ENCODE measurements around the gene RCBTB2. TPM values are rescaled to one million over a fixed set of nuclear protein-coding genes. Genes with fewer than 3 reads are reported as not detected.
A peak's percentile ranks its signal among the peaks of the same experiment; 100 is the strongest.

The RCBTB2 gene
- total RNA-seq, 1 donor from 2014 or later = 1.8 TPM

DNA sequence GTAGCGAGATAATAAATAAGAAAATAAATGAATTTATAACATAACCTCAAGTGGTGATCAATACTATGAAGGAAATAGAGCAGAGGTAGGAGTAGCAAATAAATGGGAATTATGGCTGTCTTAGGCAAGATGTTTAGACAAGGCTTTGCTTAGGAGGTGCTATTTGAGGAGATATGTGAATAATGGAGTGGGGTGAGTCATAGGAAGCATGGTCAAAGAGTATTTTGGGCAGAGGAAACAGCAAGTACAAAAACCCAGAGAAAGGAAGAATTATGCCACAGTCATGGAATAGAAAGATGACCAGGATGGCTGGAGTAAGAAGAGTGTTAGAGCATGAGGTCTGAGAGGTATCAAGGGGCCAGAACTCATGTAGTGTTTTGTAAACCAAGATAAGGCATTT is 86.4 kb downstream of the RCBTB2 start:
- Histone ChIP-seq H3K27me3 (ENCODE audit: control insufficient read depth, insufficient read depth, low read length) (no peaks in the 10 kb centered on the region), H3K4me3 (ENCODE audit: low read depth, low read length) (no peak overlapping the region), H3K36me3 (ENCODE audit: control insufficient read depth, insufficient read depth, low read length) (no peaks in the 10 kb centered on the region)
- FAIRE-seq = no peak
- TF ChIP-seq, protein P1, sequence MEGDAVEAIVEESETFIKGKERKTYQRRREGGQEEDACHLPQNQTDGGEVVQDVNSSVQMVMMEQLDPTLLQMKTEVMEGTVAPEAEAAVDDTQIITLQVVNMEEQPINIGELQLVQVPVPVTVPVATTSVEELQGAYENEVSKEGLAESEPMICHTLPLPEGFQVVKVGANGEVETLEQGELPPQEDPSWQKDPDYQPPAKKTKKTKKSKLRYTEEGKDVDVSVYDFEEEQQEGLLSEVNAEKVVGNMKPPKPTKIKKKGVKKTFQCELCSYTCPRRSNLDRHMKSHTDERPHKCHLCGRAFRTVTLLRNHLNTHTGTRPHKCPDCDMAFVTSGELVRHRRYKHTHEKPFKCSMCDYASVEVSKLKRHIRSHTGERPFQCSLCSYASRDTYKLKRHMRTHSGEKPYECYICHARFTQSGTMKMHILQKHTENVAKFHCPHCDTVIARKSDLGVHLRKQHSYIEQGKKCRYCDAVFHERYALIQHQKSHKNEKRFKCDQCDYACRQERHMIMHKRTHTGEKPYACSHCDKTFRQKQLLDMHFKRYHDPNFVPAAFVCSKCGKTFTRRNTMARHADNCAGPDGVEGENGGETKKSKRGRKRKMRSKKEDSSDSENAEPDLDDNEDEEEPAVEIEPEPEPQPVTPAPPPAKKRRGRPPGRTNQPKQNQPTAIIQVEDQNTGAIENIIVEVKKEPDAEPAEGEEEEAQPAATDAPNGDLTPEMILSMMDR (IDR thresholded peaks at IDR 0.05; ENCODE audit: insufficient read depth, low read length, severe bottlenecking) = no peak
- DNase-seq (ENCODE audit: low read depth) = peak; percentile 78

DNA sequence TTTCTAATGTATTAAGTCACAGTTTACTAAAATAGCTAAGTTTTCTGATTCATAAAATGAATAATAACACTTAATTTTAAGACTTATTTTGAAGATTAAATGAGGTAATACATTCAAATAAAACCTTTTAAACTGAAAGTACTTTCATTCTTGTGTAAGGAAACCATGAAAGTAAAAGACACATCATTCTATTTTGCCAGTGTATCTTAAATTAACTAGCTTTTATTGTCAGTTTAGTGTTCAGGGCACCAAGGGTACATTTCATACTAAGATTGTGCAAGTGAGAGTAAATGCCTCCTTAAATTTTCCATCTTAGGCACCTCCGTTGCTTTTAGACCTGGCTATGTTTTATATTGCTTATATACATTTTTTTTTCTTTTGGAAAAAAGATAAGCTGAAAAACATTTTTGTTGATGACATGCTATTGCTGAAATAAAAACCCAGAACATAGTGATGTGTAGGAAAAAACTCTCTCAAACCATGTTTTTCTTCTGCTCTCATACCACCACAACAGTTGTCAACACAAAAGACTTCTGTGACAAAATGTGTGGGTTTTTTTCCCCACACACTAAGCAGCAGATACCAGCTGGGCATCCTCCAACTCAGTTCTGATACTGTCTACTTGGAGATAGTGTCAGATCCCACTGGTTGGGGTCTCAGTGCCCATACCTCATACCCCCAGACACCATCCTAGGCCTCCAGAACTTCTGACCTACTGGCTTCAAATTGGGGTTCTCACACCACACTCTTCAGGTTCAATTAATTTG is 89.3 kb downstream of the RCBTB2 start:
- no peaks in the 10 kb centered on the region for H3K36me3 ChIP-seq (ENCODE audit: control insufficient read depth, insufficient read depth, low read length)
- FAIRE-seq (no peak), DNase-seq (ENCODE audit: low read depth) (no peak)
- no peak overlapping the region for H3K4me3 ChIP-seq (ENCODE audit: low read depth, low read length)
- TF ChIP-seq, protein P1 (IDR thresholded peaks at IDR 0.05; ENCODE audit: insufficient read depth, low read length, severe bottlenecking) = no peak
- no peaks in the 10 kb centered on the region for H3K27me3 ChIP-seq (ENCODE audit: control insufficient read depth, insufficient read depth, low read length)

Other genes with a start within 250 kb of the RCBTB2 start
- gene RB1, start 229.3 kb downstream of the RCBTB2 start, total RNA-seq = 12.4 and 20.1 TPM in 2 replicates
- 5.8 and 24.5 TPM in 2 replicates for gene LPAR6, start 120.0 kb downstream of the RCBTB2 start, total RNA-seq
- gene CYSLTR2, start 120.8 kb upstream of the RCBTB2 start, total RNA-seq = not detected in 2 replicates

Data from bronchial epithelial cell (primary cell).